ENCODE measurements around the gene TYROBP.
"Not testable (repeated sequence)": the region's sequence is repeated elsewhere in the genome, so short reads cannot be mapped to it uniquely, and the experiment has no call there.

The TYROBP gene

GRCh38 chr19:35908010-35908441 is at the start of gene TYROBP:
TSS of gene TYROBP (minus strand) at chr19:35908295. CDS start at chr19:35908228, 67 bp downstream.
- DNase-seq, result no peak

GRCh38 chr19:35957411-35957810 is 49.3 kb upstream of the TYROBP start:
- DNase-seq, result not testable (repeated sequence)

GRCh38 chr19:35955881-35956634 is 48.0 kb upstream of the TYROBP start:
- DNase-seq, result no peak

GRCh38 chr19:35949131-35949530 is 41.0 kb upstream of the TYROBP start:
- no peak for DNase-seq

- no peak for DNase-seq
Observed at GRCh38 chr19:35946203-35946602, 38.1 kb upstream of the TYROBP start.

GRCh38 chr19:35945121-35945790 is 37.2 kb upstream of the TYROBP start:
- DNase-seq, result no peak

- DNase-seq, result no peak
Observed at GRCh38 chr19:35944556-35944955, 36.5 kb upstream of the TYROBP start.

- no peak for DNase-seq
Observed at GRCh38 chr19:35943321-35944301, 35.5 kb upstream of the TYROBP start.

- no peak for DNase-seq
Observed at GRCh38 chr19:35942235-35942634, 34.1 kb upstream of the TYROBP start.

- no peak for DNase-seq
Observed at GRCh38 chr19:35940839-35941238, 32.7 kb upstream of the TYROBP start.

GRCh38 chr19:35940078-35940775 is 32.1 kb upstream of the TYROBP start:
- no peak for DNase-seq

GRCh38 chr19:35939307-35940077 is 31.4 kb upstream of the TYROBP start:
- DNase-seq, result no peak

GRCh38 chr19:35938282-35939224 is 30.5 kb upstream of the TYROBP start:
- DNase-seq, result no peak

GRCh38 chr19:35937345-35938281 is 29.5 kb upstream of the TYROBP start:
- DNase-seq, result no peak

- no peak for DNase-seq
Observed at GRCh38 chr19:35936738-35937268, 28.7 kb upstream of the TYROBP start.

GRCh38 chr19:35935911-35936737 is 28.0 kb upstream of the TYROBP start, which contains the start of gene LRFN3:
TSS of gene LRFN3 (plus strand) at chr19:35936374. CDS start at chr19:35939426, 3,052 bp downstream.
- peak; percentile 86 for DNase-seq

GRCh38 chr19:35932291-35932936 is 24.3 kb upstream of the TYROBP start:
- DNase-seq, result no peak

GRCh38 chr19:35931874-35932202 is 23.7 kb upstream of the TYROBP start:
- DNase-seq, result no peak
